B cell (primary cell): ENCODE measurements around the gene IPO4.

Experiments
- CTCF ChIP-seq: fragments of 200-600 bp; IDR thresholded peaks from one replicate; pipeline ENCODE4 v1.8.0; 2022; ENCODE audit warnings: antibody characterized with exemption, mild to moderate bottlenecking
- EZH2 ChIP-seq: IDR thresholded peaks from 2 replicates; pipeline ENCODE4 v1.6.1; 2012; ENCODE audit warnings: borderline replicate concordance, low read depth, mild to moderate bottlenecking, moderate library complexity, low read length; ENCODE audit not compliant: insufficient read depth, poor library complexity, severe bottlenecking

- TF ChIP-seq CTCF (no peak), EZH2 (no peak)
These were observed 57.1 kb downstream of the IPO4 start for GRCh38 chr14:24131549-24131966.
